A549 (cell line): Measurements from ENCODE around the gene NSL1. TPM values are rescaled to one million over a fixed set of nuclear protein-coding genes. Genes with fewer than 3 reads are reported as not detected.

Experiments
- ATAC-seq, 2 experiments: fragments of 200-7000 bp in 1 of 2; fragments of >200 bp in 1 of 2; cut with Nextera tagmentation in 1 of 2; cut with Tn5 transposase in 1 of 2; 3 replicates each; pipeline versions ENCODE4 v1.8.0 to v1.9.1; 2018 to 2020; ENCODE audit warnings: mild to moderate bottlenecking in 1 of 2, moderate library complexity in 1 of 2
- CTCF ChIA-PET: fragments of 300-600 bp; sonication (Branson Sonifier 250); formaldehyde crosslinking; extraction: SDS; loops from one replicate; lab custom pipeline; 2021; ENCODE audit warnings: antibody characterized with exemption, inconsistent platforms; lab: Yijun Ruan, JAX
- POLR2A ChIA-PET: fragments of 350-600 bp; formaldehyde crosslinking; extraction: SDS; loops from one replicate; lab custom pipeline; 2021; ENCODE audit warnings: antibody characterized with exemption, inconsistent platforms; lab: Yijun Ruan, JAX
- DNase-seq, 2 experiments: peaks; one replicate each; pipeline versions ENCODE4 v3.0.0 to v3.0.0-alpha.2; 2011 to 2016; ENCODE audit warnings: low read depth in 1 of 2, low spot score in 1 of 2
- FAIRE-seq: peaks from 2 replicates; lab custom pipeline; 2011; peaks lifted over from hg19 to GRCh38; lab: Jason Lieb, UNC
- H3K27ac ChIP-seq, 2 experiments: fragments of >200 bp; sonication (Bioruptor Twin); formaldehyde crosslinking; 3 replicates each; pipeline ENCODE4 v1.5.1; 2016 to 2017
- H3K4me1 ChIP-seq: fragments of >200 bp; sonication (Bioruptor Twin); formaldehyde crosslinking; 3 replicates; pipeline ENCODE4 v1.6.1; 2016
- H3K4me2 ChIP-seq: fragments of >200 bp; sonication (Bioruptor Twin); formaldehyde crosslinking; 3 replicates; pipeline ENCODE4 v1.6.1; 2016
- H3K4me3 ChIP-seq: fragments of >200 bp; sonication (Bioruptor Twin); formaldehyde crosslinking; 3 replicates; pipeline ENCODE4 v1.5.1; 2016
- H3K9me3 ChIP-seq: fragments of >200 bp; sonication (Bioruptor Twin); formaldehyde crosslinking; 3 replicates; pipeline ENCODE4 v1.6.1; 2016
- CBX8 ChIP-seq: fragments of 200-600 bp; sonication (generic); IDR thresholded peaks from 2 replicates; pipeline ENCODE4 v1.6.1; 2016
- CHD4 ChIP-seq: fragments of 200-600 bp; sonication (generic); IDR thresholded peaks from 2 replicates; pipeline ENCODE4 v1.6.1; 2016; ENCODE audit warnings: antibody characterized with exemption, mild to moderate bottlenecking, borderline replicate concordance
- CTCF ChIP-seq: fragments of >200 bp; sonication (Bioruptor Twin); formaldehyde crosslinking; IDR thresholded peaks from 3 replicates; pipeline ENCODE4 v1.5.1; 2016
- ESRRA ChIP-seq: fragments of 150-350 bp; IDR thresholded peaks from 2 replicates; pipeline ENCODE4 v1.6.1; 2014; ENCODE audit warnings: mild to moderate bottlenecking, low read length, borderline replicate concordance
- FOSB ChIP-seq: fragments of 250-450 bp; sonication (Bioruptor Pico); IDR thresholded peaks from 2 replicates; pipeline ENCODE4 v1.5.0; 2020; ENCODE audit warnings: mild to moderate bottlenecking, moderate library complexity
- FOSL2 ChIP-seq, 2 experiments: fragments of 450-650 bp in 1 of 2; fragments of >200 bp in 1 of 2; sonication (Bioruptor Twin) in 1 of 2; formaldehyde crosslinking; IDR thresholded peaks; 2 replicates each; pipeline versions ENCODE4 v1.5.0 to v1.6.1; 2016 to 2020; ENCODE audit warnings: mild to moderate bottlenecking in 1 of 2, moderate library complexity in 1 of 2
- FOXS1 ChIP-seq: fragments of 250-450 bp; sonication (Bioruptor Pico); IDR thresholded peaks from 2 replicates; pipeline ENCODE4 v1.5.0; 2020; ENCODE audit warnings: mild to moderate bottlenecking, moderate library complexity
- GATA3 ChIP-seq: IDR thresholded peaks from 2 replicates; pipeline ENCODE4 v1.6.1; 2012; ENCODE audit warnings: borderline replicate concordance
- HDAC2 ChIP-seq: fragments of 200-600 bp; sonication (generic); IDR thresholded peaks from 2 replicates; pipeline ENCODE4 v1.6.1; 2016
- HES2 ChIP-seq: fragments of >200 bp; sonication (Bioruptor Twin); formaldehyde crosslinking; IDR thresholded peaks from 2 replicates; pipeline ENCODE4 v1.6.1; 2016
- HOXB13 ChIP-seq: fragments of 250-450 bp; sonication (Bioruptor Pico); IDR thresholded peaks from 2 replicates; pipeline ENCODE4 v1.5.0; 2020; ENCODE audit warnings: low read depth, mild to moderate bottlenecking, moderate library complexity
- KDM5A ChIP-seq: fragments of 200-600 bp; sonication (generic); IDR thresholded peaks from 2 replicates; pipeline ENCODE4 v1.6.1; 2016; ENCODE audit warnings: antibody characterized with exemption, mild to moderate bottlenecking
- MAFK ChIP-seq: fragments of 450-650 bp; IDR thresholded peaks from 2 replicates; pipeline ENCODE4 v1.6.1; 2014; ENCODE audit not compliant: partially characterized antibody
- RAD21 ChIP-seq, 2 experiments: fragments of >200 bp in 1 of 2; sonication (Bioruptor Twin) in 1 of 2; formaldehyde crosslinking in 1 of 2; IDR thresholded peaks in 1 of 2; conservative IDR thresholded peaks in 1 of 2; 2 replicates in 1 of 2; 3 replicates in 1 of 2; pipeline ENCODE4 v1.6.1; 2012 to 2018; ENCODE audit warnings: inconsistent platforms in 1 of 2
- RFX5 ChIP-seq: fragments of 450-650 bp; IDR thresholded peaks from 2 replicates; pipeline ENCODE4 v1.7.1; 2014; ENCODE audit warnings: antibody characterized with exemption, mild to moderate bottlenecking, moderate library complexity
- SREBF2 ChIP-seq: fragments of 450-650 bp; IDR thresholded peaks from 2 replicates; pipeline ENCODE4 v1.6.1; 2014; ENCODE audit warnings: mild to moderate bottlenecking, moderate library complexity
- TFCP2L1 ChIP-seq: fragments of 250-450 bp; sonication (Bioruptor Pico); IDR thresholded peaks from 2 replicates; pipeline ENCODE4 v1.5.0; 2021; ENCODE audit warnings: mild to moderate bottlenecking
- USF2 ChIP-seq: fragments of 450-650 bp; IDR thresholded peaks from 2 replicates; pipeline ENCODE4 v1.6.1; 2014; ENCODE audit warnings: antibody characterized with exemption
- ZC3H11A ChIP-seq: fragments of 450-650 bp; IDR thresholded peaks from 2 replicates; pipeline ENCODE4 v1.6.1; 2014; ENCODE audit warnings: antibody characterized with exemption, mild to moderate bottlenecking
- ZSCAN20 ChIP-seq: fragments of 250-450 bp; sonication (Bioruptor Pico); IDR thresholded peaks from 2 replicates; pipeline ENCODE4 v1.8.0; 2022; ENCODE audit warnings: mild to moderate bottlenecking, moderate library complexity
- WGBS: methylation state at CpG from one replicate; pipeline ENCODE4 v1.1.6; 2017; ENCODE audit errors: missing lambda C conversion rate; 5-methylcytosine and 5-hydroxymethylcytosine counted together
- polyA plus RNA-seq, 4 experiments: library from polyadenylated mRNA; depleted of rRNA in 3 of 4; stranded (reverse); fragments of >200 nt; fragmentation: RNase III in 1 of 4; extraction: RNeasy Plus Mini Kit Qiagen cat#74134 plus additional on column Dnase treatment in 1 of 4; gene quantifications; 2 replicates in 3 of 4; 3 replicates in 1 of 4; pipeline ENCODE4 v1.2.3, GENCODE V29; 2011 to 2017

NSL1 gene
- polyA plus RNA-seq, 2 of the 4 experiments (the other 2 are of a cell fraction): 44.9 to 47.9 TPM

- no peak for TF ChIP-seq ZSCAN20 (CRISPR knock-in tag)
- TF ChIP-seq FOSB (CRISPR knock-in tag): no peak
- TF ChIP-seq TFCP2L1 (CRISPR knock-in tag): no peak
- TF ChIP-seq USF2: no peak
- no peak for TF ChIP-seq HES2
- TF ChIP-seq GATA3: no peak
- no peak for TF ChIP-seq FOSL2 (IDR thresholded peaks at IDR 0.05)
- no peak for TF ChIP-seq FOSL2 (CRISPR knock-in tag; IDR thresholded peaks at IDR 0.05)
- TF ChIP-seq KDM5A: no peak
- TF ChIP-seq MAFK: no peak
- TF ChIP-seq RAD21 (conservative IDR thresholded peaks at IDR 0.05 in 1 of 2, IDR thresholded peaks at IDR 0.05 in 1 of 2): no peak
- TF ChIP-seq SREBF2: no peak
- TF ChIP-seq CHD4: no peak
- TF ChIP-seq CTCF: no peak
- Histone ChIP-seq H3K4me3 (no peak overlapping the region), H3K4me1 (0 out of 3 replicates have a peak, but pooled peaks cover 6% of the 10 kb centered on the region), H3K27ac (no peak overlapping the region), H3K4me2 (no peak overlapping the region), H3K9me3 (no peaks in the 10 kb centered on the region)
- ATAC-seq (no peak), FAIRE-seq (no peak), DNase-seq (no peak)
- ChIA-PET CTCF (interaction anchor here (1.4 to 1.6 kb wide), 2 partner anchors 11 to 18 kb away, joined by 3 to 9 read pairs; no protein-coding TSS in a partner anchor), POLR2A (no interaction called here)
- WGBS: 73% methylated on average over 7 of the region's 7 CpGs
These were observed 108.2 kb downstream of the NSL1 start for GRCh38 chr1:212683357-212683722.

- 0 out of 3 replicates have a peak, but pooled peaks cover 6% of the 10 kb centered on the region for H3K4me1 ChIP-seq
- no peak for DNase-seq
- WGBS: 13% methylated on average over 4 of the region's 4 CpGs
- H3K9me3 ChIP-seq: no peaks in the 10 kb centered on the region
- no peak overlapping the region for H3K4me2 ChIP-seq
- no peak for TF ChIP-seq RFX5
- no peak for TF ChIP-seq CBX8
- TF ChIP-seq HDAC2: no peak
- no peak for TF ChIP-seq ZC3H11A
- no peak for TF ChIP-seq HOXB13
- no peak for TF ChIP-seq FOXS1
- no peak for TF ChIP-seq ESRRA
- CTCF ChIA-PET: interaction anchor here (0.7 to 7.5 kb wide), 3 partner anchors 9 to 37 kb away, joined by 3 to 71 read pairs (median 4); no protein-coding TSS in a partner anchor
- no peak overlapping the region for H3K27ac ChIP-seq
- no peak overlapping the region for H3K4me3 ChIP-seq
- POLR2A ChIA-PET: no interaction called here
- 0 out of 6 replicates have a peak, but pooled peaks of 1 of the 2 experiments have one; percentile 13 for ATAC-seq
- FAIRE-seq: no peak
These were observed 110.7 kb downstream of the NSL1 start for GRCh38 chr1:212680680-212681389.
